T-helper 1 cell treated with Interleukin-12 subunit alpha and Interleukin-12 subunit beta and Interleukin-4 antibody, amounts not matched to agents 30 μg/mL and 1 μg/mL, for 36 hours (primary cell): ENCODE measurements around the gene TFB2M.
"Not testable (repeated sequence)": the region's sequence is repeated elsewhere in the genome, so short reads cannot be mapped to it uniquely, and the experiment has no call there.

Source experiments
- H3K27ac Mint-ChIP-seq: one replicate; pipeline ENCODE4 v1.8.0; 2021; ENCODE audit warnings: mild to moderate bottlenecking, mixed read lengths
- H3K27me3 Mint-ChIP-seq: one replicate; pipeline ENCODE4 v1.8.0; 2021; ENCODE audit warnings: low read depth, mixed read lengths
- H3K36me3 Mint-ChIP-seq: one replicate; pipeline ENCODE4 v1.8.0; 2021; ENCODE audit warnings: low read depth, mixed read lengths
- H3K4me1 Mint-ChIP-seq: one replicate; pipeline ENCODE4 v1.8.0; 2021; ENCODE audit warnings: low read depth, mixed read lengths
- H3K4me3 Mint-ChIP-seq: one replicate; pipeline ENCODE4 v1.8.0; 2021; ENCODE audit warnings: mild to moderate bottlenecking, moderate library complexity, mixed read lengths
- H3K9me3 Mint-ChIP-seq: one replicate; pipeline ENCODE4 v1.8.0; 2021; ENCODE audit warnings: mixed read lengths

The TFB2M gene

DNA sequence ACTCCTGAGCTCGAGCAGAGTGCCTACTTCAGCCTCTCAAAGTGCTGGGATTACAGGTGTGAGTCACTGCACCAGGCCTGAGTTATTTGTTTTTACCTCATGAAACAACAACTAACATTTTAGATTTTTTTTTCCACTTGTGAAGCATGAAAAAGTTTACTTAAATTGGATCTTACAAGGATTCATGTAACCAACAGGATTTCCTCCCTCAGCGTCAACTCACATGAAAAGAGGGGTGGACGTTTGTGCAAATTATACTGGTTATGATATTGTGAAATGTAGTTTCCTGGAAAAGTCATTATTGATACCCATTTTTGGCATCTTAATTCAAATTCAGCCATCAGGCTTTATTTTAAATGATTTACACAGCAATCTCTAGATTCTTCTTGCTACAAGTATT is 6.7 kb upstream of the TFB2M start:
- H3K9me3 Mint-ChIP-seq: no peaks in the 10 kb centered on the region
- H3K4me1 Mint-ChIP-seq: peaks cover 35% of the 10 kb centered on the region
- no peak overlapping the region for H3K27ac Mint-ChIP-seq
- peaks cover 15% of the 10 kb centered on the region for H3K36me3 Mint-ChIP-seq
- H3K4me3 Mint-ChIP-seq: no peak overlapping the region
- no peaks in the 10 kb centered on the region for H3K27me3 Mint-ChIP-seq

DNA sequence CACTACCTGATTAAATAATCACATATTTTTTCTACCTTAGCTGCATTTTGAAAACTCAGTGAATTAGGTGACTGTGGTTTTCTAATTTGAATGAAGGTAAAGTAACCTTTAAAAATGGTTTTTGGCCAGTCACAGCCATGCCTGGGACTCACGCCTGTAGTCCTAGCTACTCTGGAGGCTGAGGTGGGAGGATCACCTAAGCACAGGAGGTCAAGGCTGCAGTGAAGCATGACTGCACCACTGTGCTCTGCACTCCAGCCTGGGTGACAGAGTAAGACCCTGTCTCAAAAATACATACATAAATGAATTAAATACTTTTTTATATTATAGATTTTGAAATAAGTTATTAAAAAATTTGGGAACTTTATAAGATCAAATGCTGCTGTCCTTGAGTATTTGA is 5.9 kb upstream of the TFB2M start:
- no peaks in the 10 kb centered on the region for H3K9me3 Mint-ChIP-seq
- peaks cover 29% of the 10 kb centered on the region for H3K4me1 Mint-ChIP-seq
- H3K27me3 Mint-ChIP-seq: no peaks in the 10 kb centered on the region
- peaks cover 13% of the 10 kb centered on the region for H3K36me3 Mint-ChIP-seq
- no peak overlapping the region for H3K27ac Mint-ChIP-seq
- H3K4me3 Mint-ChIP-seq: no peak overlapping the region

DNA sequence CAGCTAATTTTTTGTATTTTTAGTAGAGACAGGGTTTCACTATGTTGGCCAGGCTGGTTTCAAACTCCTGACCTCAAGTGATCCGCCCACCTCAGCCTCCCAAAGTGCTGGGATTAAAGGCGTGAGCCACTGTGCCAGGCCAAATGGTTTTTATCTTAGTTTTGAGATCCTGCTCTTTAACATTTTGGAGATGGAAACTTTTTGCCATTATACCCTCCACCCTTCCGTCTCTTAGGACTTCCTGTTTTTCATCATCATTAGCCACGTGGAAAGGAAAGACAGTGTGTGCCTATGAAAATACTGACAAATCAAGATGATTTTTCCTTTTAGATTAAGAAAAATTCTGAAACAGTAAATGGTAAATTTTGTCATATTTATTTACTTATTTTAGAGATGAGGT is 5.2 kb upstream of the TFB2M start:
- H3K36me3 Mint-ChIP-seq: peaks cover 15% of the 10 kb centered on the region
- H3K9me3 Mint-ChIP-seq, H3K27me3 Mint-ChIP-seq: not testable (repeated sequence)
- H3K27ac Mint-ChIP-seq: peak overlapping the region; percentile 99
- H3K4me1 Mint-ChIP-seq: peaks cover 28% of the 10 kb centered on the region
- H3K4me3 Mint-ChIP-seq: peak overlapping the region; percentile 6

DNA sequence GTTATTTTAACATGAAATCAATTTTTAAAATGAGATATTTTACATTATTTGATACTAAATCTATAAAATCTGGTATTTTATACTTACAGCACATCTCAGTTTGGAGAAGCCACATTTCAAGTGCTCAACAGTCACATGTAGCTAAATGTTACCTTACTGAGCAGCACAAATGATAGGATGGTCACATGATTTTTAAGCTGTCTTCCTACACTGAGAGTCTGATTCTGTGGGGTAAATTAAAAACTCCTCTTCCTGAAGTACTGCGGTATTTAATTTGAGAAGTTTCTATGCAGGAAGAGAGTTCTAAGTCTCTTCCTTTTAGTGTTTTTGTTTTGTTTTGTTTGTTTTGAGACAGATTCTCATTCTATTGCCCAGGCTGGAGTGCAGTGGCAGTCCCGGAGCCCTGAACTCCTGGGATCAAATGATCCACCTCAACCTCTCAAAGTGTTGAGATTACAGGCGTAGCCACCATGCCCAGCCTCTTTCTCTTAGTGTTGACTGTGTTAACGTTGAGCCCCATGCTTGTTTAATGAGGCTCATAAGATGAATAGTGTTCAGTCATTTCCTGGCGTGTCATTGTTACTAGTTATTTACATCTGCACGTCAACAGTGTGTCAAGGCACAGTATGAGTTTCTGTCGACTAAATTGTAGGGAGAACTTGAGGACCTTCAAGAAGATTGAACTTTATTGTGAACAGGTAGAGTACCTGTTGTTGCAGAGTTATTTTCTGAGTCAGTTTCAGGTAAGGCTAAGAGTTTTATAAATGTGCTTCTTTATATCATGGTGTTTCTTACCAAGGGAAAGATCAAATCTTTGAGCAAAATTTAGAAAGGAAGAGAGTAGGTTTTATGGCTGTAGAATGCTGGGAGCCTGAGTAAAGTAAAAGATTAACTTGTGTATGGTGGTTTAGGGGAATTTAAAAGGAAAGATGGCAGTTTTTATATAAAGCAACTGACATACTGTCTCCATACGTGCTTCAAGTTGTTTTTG is 3.5 kb upstream of the TFB2M start:
- Mint-ChIP-seq H3K4me1 (peaks cover 33% of the 10 kb centered on the region), H3K27me3 (no peaks in the 10 kb centered on the region), H3K4me3 (peak overlapping the region; percentile 89), H3K36me3 (peaks cover 14% of the 10 kb centered on the region), H3K9me3 (no peaks in the 10 kb centered on the region), H3K27ac (peak overlapping the region; percentile 99)

DNA sequence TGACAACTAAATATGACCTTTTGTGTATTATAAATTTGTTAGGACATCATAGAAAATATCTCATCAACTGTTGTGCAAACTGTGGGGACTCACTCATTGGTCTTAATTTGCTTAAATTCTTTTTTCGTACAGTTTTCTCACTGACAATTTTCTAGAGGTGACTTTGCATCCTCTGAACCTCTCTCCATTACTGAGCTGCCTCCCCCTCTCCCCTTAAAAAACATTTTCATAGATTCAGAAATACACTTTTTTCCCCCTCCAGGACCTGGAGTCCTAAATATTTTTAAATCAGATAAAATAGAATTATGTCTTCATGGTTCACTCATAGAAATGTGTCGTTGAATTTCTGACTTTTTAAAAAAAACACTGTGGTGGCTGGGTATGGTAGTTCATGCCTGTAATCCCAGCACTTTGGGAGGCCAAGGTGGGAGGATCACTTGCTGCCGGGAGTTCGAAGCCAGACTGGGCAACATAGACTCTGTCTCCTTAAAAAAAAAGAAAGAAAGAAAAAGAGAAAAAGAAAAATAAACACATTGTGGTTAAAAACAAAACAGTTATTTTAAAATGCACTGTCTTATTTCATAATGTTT is 1.7 kb upstream of the TFB2M start:
- Mint-ChIP-seq H3K4me1 (peaks cover 28% of the 10 kb centered on the region), H3K9me3 (no peaks in the 10 kb centered on the region), H3K36me3 (peaks cover 17% of the 10 kb centered on the region), H3K27me3 (no peaks in the 10 kb centered on the region), H3K27ac (peak overlapping the region; percentile 99), H3K4me3 (peak overlapping the region; percentile 99)

DNA sequence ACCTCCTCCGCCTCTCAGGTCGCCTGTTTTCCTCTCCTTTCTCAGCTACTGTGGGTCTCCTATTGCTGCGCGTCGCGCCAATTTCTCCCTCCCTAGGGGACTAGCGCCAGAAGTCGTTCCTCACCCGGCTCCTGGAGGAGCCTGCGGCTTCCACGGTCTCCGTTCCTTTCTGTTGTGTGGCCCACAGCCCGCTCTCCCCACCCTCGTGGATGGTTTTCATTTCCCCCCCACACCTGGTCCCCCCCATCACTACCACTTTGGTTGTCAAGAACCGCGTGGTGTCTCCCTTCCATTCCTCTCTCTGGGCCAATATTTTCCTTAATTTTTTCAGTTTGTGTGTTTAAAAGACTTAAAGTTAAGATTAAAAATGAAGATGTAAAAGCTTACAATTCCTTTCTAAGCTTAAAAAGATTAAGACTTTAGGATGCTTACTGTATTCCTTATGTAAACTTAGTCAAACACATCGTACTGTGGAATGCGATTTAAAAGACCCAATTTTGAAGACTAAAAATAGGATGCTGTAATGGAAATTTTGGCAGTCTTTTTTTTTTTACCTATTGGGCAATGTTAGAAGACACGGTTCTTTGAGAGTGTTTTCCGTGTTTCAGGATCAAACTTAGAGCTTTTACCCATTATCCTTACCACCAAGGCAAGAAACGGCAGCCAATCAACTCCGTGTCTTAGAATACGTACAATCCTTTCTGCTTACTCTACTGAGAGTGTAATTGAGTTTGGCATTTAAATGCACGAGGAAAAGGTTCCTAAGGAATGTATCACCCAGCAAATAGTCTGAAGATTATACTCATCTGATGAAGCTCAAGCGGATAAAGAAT is 968 bp upstream of the TFB2M start:
- peak overlapping the region; percentile 99 for H3K4me3 Mint-ChIP-seq
- H3K36me3 Mint-ChIP-seq: peaks cover 17% of the 10 kb centered on the region
- peaks cover 28% of the 10 kb centered on the region for H3K4me1 Mint-ChIP-seq
- peak overlapping the region; percentile 99 for H3K27ac Mint-ChIP-seq
- H3K27me3 Mint-ChIP-seq: no peaks in the 10 kb centered on the region
- H3K9me3 Mint-ChIP-seq: no peaks in the 10 kb centered on the region

DNA sequence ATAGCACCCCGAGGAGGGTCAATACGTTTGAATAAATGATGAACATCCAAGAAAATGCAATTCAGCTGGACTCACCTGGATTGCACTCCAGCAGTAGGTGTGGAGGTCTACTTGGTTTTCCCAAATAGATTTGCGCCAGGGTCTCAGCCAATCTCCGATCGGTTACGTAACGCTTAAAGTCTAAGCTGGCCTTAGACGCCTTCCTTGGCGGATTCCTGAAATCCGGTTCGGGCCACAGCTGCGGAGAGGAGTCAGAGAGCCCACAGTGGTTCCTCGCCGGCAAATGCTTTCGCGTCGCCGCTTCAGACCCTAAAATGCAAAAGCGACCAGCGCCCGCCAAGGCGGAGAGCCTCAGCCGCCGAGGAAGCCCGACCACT is 322 bp downstream of the TFB2M start:
- Mint-ChIP-seq H3K27ac (peak overlapping the region; percentile 88), H3K36me3 (peaks cover 17% of the 10 kb centered on the region), H3K4me3 (peak overlapping the region; percentile 99), H3K9me3 (no peaks in the 10 kb centered on the region), H3K27me3 (no peaks in the 10 kb centered on the region), H3K4me1 (peaks cover 25% of the 10 kb centered on the region)

DNA sequence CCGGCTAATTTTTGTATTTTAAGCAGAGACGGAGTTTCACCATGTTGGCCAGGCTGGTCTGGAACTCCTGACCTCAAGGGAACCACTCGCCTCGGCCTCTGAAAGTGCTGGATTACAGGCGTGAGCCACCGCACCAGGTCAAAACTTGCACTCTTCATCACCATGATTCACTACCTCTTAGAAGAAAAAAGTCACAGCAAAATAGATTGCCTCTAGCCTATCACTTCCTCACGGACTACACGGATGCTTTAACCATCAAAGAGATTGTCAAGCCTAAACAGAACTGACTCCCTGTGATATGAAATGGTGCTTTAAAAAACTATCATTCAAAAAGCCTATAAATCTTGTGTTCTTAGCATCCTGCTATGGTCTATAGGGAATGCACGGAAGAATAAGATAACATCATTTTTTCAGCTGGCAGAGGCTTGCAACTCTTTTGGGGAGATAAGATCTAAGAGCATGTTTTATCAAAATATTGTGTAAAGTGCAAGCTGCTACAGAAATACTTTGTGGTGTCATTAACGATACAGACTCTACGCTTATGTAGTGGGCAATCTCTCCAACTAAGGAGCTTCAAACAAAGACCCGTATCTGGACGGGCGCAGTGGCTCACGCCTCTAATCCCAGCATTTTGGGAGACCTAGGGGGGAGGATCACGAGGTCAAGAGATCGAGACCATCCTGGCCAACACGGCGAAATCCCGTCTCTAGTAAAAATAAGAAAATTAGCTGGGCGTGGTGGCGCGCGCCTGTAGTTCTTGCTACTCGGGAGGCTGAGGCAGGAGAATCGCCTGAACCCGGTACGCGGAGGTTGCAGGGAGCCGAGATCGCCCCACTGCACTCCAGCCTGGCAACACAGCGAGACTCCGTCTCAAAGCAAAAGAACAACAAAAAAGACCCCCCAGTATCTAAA is 966 bp downstream of the TFB2M start:
- peaks cover 21% of the 10 kb centered on the region for H3K4me1 Mint-ChIP-seq
- H3K27me3 Mint-ChIP-seq: no peaks in the 10 kb centered on the region
- H3K4me3 Mint-ChIP-seq: peak overlapping the region; percentile 99
- no peaks in the 10 kb centered on the region for H3K9me3 Mint-ChIP-seq
- H3K27ac Mint-ChIP-seq: peak overlapping the region; percentile 88
- H3K36me3 Mint-ChIP-seq: peaks cover 14% of the 10 kb centered on the region

DNA sequence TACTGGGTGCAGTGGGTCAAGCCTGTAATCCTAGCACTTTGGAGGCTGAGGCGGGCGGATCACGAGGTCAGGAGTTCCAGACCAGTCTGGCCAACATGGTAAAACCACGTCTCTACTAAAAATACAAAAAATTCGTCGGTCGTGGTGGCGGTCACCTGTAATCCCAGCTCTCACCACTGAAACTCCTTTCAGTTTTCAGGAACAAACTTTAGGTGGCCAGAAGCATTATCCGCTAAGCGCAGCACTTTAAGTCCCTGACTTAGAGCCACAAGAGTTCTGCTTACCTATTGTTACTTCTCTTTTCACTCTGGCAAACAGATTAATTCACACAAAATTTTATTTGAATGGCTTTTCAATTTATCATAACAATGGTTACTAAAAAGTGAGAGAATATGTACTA is 5.2 kb downstream of the TFB2M start:
- H3K9me3 Mint-ChIP-seq, H3K27ac Mint-ChIP-seq, H3K27me3 Mint-ChIP-seq, H3K4me3 Mint-ChIP-seq: not testable (repeated sequence)
- peaks cover 21% of the 10 kb centered on the region for H3K36me3 Mint-ChIP-seq
- H3K4me1 Mint-ChIP-seq: peaks cover 10% of the 10 kb centered on the region

DNA sequence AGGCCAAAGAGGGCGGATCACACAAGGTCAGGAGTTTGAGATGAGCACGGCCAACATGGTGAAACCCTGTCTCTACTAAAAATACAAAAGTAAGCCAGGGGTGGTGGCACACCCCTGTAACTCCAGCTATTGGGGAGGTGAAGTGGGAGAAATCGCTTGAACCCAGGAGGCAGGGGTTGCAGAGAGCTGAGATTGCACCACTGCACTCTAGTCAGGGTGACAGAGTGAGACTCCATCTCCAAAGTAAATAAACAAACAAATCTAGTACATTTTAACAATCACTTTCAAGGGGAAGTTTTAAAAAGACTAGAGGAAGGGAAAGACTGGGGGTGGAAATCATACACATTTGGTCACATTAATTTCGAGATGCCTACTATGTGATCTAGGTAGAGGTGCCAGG is 6.8 kb downstream of the TFB2M start:
- H3K36me3 Mint-ChIP-seq: peaks cover 25% of the 10 kb centered on the region

DNA sequence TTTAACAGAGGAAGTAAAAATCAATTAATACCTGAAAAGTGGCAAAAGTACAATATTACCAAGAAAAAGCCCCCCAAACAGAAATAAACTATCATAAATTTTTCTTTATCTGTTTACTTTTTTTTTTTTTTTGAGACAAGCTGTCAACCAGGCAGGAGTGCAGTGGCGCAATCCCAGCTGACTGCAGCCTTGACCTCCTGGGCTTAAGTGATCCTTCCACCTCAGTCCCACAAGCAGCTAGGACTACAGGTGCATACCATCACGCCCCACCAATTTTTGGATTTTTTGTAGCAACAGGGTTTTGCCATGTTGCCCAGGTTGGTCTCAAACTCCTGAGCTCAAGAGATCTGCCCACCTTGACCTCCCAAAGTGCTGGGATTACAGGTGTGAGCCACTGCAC is 8.0 kb downstream of the TFB2M start:
- Mint-ChIP-seq H3K36me3 (peaks cover 22% of the 10 kb centered on the region), H3K27me3 (no peaks in the 10 kb centered on the region), H3K4me1 (no peaks in the 10 kb centered on the region), H3K9me3 (no peaks in the 10 kb centered on the region), H3K27ac (no peak overlapping the region), H3K4me3 (no peak overlapping the region)

More for the DNA sequence above, 6.8 kb downstream of the TFB2M start:
- no peak overlapping the region for H3K27ac Mint-ChIP-seq
- no peaks in the 10 kb centered on the region for H3K9me3 Mint-ChIP-seq
- H3K4me3 Mint-ChIP-seq: no peak overlapping the region
- H3K27me3 Mint-ChIP-seq: no peaks in the 10 kb centered on the region
- H3K4me1 Mint-ChIP-seq: peaks cover 4% of the 10 kb centered on the region

DNA sequence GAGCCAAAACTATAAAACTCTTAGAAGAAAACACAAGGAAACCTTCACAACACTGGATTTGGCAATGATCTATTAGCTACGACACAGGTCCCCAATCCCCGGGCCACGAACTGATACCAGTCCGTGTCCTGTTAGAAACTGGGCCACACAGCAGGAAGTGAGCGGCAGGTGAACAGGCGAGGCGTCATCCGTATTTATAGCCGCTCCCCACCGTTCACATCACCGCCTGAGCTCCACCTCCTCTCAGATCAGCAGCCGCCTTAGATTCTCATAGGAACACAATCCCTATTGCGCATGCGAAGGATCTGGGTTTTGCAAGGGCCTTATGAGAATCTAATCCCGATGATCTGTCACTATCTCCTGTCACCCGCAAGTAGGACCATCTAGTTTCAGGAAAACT is 11.9 kb downstream of the TFB2M start:
- no peaks in the 10 kb centered on the region for H3K4me1 Mint-ChIP-seq
- H3K27me3 Mint-ChIP-seq: no peaks in the 10 kb centered on the region
- peaks cover 23% of the 10 kb centered on the region for H3K36me3 Mint-ChIP-seq
- no peak overlapping the region for H3K4me3 Mint-ChIP-seq
- H3K9me3 Mint-ChIP-seq: no peaks in the 10 kb centered on the region
- no peak overlapping the region for H3K27ac Mint-ChIP-seq

DNA sequence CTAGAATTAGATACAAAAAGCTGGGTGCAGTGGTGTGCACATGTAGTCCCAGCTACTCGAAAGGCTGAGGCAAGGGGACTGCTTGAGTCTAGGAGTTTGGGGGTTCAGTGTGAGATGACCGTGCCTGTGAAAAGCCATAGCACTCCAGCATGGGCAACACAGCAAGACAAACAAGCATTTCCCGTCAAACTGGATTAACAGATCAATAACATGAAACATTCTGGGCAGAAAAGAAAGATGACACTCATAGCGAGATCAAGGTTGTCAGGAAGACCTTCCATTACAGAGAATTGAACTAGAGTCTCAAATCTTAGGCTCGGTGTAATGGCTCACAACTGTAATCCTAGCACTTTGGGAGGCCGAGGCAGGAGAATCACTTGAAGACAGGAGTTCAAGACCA is 14.0 kb downstream of the TFB2M start:
- H3K27ac Mint-ChIP-seq: no peak overlapping the region
- no peaks in the 10 kb centered on the region for H3K9me3 Mint-ChIP-seq
- H3K4me1 Mint-ChIP-seq: no peaks in the 10 kb centered on the region
- H3K36me3 Mint-ChIP-seq: peaks cover 25% of the 10 kb centered on the region
- no peaks in the 10 kb centered on the region for H3K27me3 Mint-ChIP-seq
- H3K4me3 Mint-ChIP-seq: no peak overlapping the region

DNA sequence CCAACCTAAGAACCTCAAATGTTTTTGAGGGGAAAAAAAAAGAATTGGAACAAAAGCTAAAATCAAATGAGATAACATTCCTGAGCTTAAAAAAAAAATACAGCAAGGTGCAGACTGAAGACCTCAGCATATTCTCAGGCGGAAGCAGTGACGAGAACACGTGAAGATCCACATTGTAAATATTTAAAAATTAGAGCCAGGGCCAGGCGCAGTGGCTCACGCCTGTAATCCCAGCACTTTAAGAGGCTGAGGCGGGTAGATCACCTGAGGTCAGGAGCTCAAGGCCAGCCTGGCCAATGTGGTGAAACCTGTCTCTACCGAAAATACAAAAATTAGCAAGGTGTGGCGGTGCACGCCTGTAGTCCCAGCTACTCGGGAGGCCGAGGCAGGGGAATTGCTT is 15.7 kb downstream of the TFB2M start:
- Mint-ChIP-seq H3K27me3 (no peaks in the 10 kb centered on the region), H3K36me3 (peaks cover 23% of the 10 kb centered on the region), H3K4me3 (no peak overlapping the region), H3K4me1 (no peaks in the 10 kb centered on the region), H3K9me3 (no peaks in the 10 kb centered on the region), H3K27ac (no peak overlapping the region)
